HepG2 (cell line): ENCODE data around the gene PRSS48. TPM values are rescaled to one million over a fixed set of nuclear protein-coding genes. Genes with fewer than 3 reads are reported as not detected.
A peak's percentile ranks its signal among the peaks of the same experiment; 100 is the strongest.

Source experiments
- BRD4 ChIP-seq: sonication (generic); formaldehyde crosslinking; IDR thresholded peaks from 2 replicates; pipeline ENCODE4 v1.4.0; 2020; ENCODE audit warnings: missing genetic modification reagents
- CEBPG ChIP-seq: IDR thresholded peaks from 2 replicates; pipeline ENCODE4 v1.6.1; 2016
- FOXA3 ChIP-seq: IDR thresholded peaks from 2 replicates; pipeline ENCODE4 v1.6.1; 2016; ENCODE audit warnings: missing genetic modification reagents, missing compliant biosample characterization
- HNRNPH1 ChIP-seq: fragments of 200-400 bp; formaldehyde crosslinking; optimal IDR thresholded peaks from 2 replicates; pipeline ENCODE3; 2017; ENCODE audit warnings: mild to moderate bottlenecking, low read depth, low read length
- HOXA5 ChIP-seq: sonication (generic); formaldehyde crosslinking; IDR thresholded peaks from 2 replicates; pipeline ENCODE4 v1.4.0; 2020; ENCODE audit warnings: missing genetic modification reagents
- MIXL1 ChIP-seq: IDR thresholded peaks from 2 replicates; pipeline ENCODE4 v1.6.1; 2016
- SIN3B ChIP-seq: fragments of 150-350 bp; IDR thresholded peaks from 2 replicates; pipeline ENCODE4 v1.6.1; 2014; ENCODE audit warnings: low read length
- ZNF577 ChIP-seq: sonication (generic); formaldehyde crosslinking; IDR thresholded peaks from 2 replicates; pipeline ENCODE4 v1.4.0; 2020; ENCODE audit warnings: mild to moderate bottlenecking, low read depth, missing genetic modification reagents, borderline replicate concordance
- ZNF652 ChIP-seq: IDR thresholded peaks from 2 replicates; pipeline ENCODE4 v1.6.1; 2016; ENCODE audit warnings: low read depth, borderline replicate concordance
- ZNF660 ChIP-seq: sonication (generic); formaldehyde crosslinking; IDR thresholded peaks from 2 replicates; pipeline ENCODE4 v1.5.1; 2020; ENCODE audit warnings: mild to moderate bottlenecking, low read depth, missing genetic modification reagents, borderline replicate concordance
- polyA plus RNA-seq, 8 experiments: library from polyadenylated mRNA; depleted of rRNA in 3 of 8; stranded (reverse) in 7 of 8; unstranded in 1 of 8; fragments of >200 nt; fragmentation: Illumina TruSeq in 4 of 8; extraction: Trizol in 4 of 8; gene quantifications; 2 replicates each; pipeline versions ENCODE4 v1.2.1 to v1.2.3, GENCODE V29; 2011 to 2016; ENCODE audit warnings: low read depth in 4 of 8, missing spikeins in 1 of 8, mixed read lengths in 1 of 8; ENCODE audit not compliant: insufficient read depth in 1 of 8
- total RNA-seq, 5 experiments: library from RNA; depleted of rRNA; stranded (reverse); fragments of >200 nt; fragmentation: Illumina TruSeq; extraction: Trizol; gene quantifications; 2 replicates each; pipeline ENCODE4 v1.2.3, GENCODE V29; 2016; ENCODE audit warnings: low read depth in 1 of 5
- TF ChIP-seq, protein P1 (sequence below): sonication (generic); formaldehyde crosslinking; IDR thresholded peaks from 2 replicates; pipeline ENCODE4 v1.4.0; 2020; ENCODE audit warnings: mild to moderate bottlenecking, missing genetic modification reagents, borderline replicate concordance
- TF ChIP-seq, protein P2 (sequence below): sonication (generic); formaldehyde crosslinking; IDR thresholded peaks from 2 replicates; pipeline ENCODE4 v1.5.1; 2020; ENCODE audit warnings: missing genetic modification reagents, mild to moderate bottlenecking, borderline replicate concordance
- TF ChIP-seq, protein P3 (sequence below): sonication (generic); formaldehyde crosslinking; IDR thresholded peaks from 2 replicates; pipeline ENCODE4 v1.5.1; 2020; ENCODE audit warnings: mild to moderate bottlenecking, missing genetic modification reagents, moderate library complexity
- TF ChIP-seq, protein P4 (sequence below): sonication (generic); formaldehyde crosslinking; conservative IDR thresholded peaks from 2 replicates; pipeline ENCODE4 v1.4.0; 2020; ENCODE audit warnings: mild to moderate bottlenecking, missing genetic modification reagents, moderate library complexity

The PRSS48 gene
- total and polyA plus RNA-seq, 2 of the 13 experiments (the other 11 are each of a cell fraction or from before 2014, with no cell fraction given): not detected

DNA sequence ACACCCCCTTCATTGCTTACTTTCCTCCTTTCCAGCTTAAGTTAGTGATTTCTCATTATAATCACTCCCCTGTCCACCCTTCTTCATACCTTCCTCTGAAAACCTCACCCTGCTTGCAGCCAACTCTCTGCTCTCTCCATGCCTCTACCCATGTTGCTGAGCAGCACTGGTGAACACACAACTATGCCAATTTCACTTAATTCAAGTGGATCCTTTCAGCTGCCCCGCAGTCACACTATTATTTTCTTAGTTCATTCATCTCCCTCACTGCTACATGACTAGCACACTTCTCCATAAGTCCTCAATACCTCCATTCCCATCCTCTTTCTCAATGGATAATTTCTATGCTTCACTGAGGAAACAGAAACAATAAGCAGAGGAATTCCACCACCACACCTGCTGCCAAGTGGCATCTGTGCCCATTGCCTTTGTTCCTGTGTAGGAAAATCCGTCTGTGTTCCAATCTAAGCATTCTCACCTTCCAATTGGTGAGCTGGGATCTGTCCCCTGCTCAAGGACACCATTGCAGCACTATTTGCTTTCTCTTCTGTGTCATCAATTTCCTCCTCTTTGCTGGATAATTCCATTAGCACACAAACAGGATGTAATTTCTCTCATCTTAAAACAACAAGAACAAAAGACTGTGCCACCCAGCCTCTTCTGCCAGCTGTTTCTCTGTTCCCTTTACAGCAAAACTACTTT lies 25.2 kb upstream of the PRSS48 start (continued):
- TF ChIP-seq, protein P1, sequence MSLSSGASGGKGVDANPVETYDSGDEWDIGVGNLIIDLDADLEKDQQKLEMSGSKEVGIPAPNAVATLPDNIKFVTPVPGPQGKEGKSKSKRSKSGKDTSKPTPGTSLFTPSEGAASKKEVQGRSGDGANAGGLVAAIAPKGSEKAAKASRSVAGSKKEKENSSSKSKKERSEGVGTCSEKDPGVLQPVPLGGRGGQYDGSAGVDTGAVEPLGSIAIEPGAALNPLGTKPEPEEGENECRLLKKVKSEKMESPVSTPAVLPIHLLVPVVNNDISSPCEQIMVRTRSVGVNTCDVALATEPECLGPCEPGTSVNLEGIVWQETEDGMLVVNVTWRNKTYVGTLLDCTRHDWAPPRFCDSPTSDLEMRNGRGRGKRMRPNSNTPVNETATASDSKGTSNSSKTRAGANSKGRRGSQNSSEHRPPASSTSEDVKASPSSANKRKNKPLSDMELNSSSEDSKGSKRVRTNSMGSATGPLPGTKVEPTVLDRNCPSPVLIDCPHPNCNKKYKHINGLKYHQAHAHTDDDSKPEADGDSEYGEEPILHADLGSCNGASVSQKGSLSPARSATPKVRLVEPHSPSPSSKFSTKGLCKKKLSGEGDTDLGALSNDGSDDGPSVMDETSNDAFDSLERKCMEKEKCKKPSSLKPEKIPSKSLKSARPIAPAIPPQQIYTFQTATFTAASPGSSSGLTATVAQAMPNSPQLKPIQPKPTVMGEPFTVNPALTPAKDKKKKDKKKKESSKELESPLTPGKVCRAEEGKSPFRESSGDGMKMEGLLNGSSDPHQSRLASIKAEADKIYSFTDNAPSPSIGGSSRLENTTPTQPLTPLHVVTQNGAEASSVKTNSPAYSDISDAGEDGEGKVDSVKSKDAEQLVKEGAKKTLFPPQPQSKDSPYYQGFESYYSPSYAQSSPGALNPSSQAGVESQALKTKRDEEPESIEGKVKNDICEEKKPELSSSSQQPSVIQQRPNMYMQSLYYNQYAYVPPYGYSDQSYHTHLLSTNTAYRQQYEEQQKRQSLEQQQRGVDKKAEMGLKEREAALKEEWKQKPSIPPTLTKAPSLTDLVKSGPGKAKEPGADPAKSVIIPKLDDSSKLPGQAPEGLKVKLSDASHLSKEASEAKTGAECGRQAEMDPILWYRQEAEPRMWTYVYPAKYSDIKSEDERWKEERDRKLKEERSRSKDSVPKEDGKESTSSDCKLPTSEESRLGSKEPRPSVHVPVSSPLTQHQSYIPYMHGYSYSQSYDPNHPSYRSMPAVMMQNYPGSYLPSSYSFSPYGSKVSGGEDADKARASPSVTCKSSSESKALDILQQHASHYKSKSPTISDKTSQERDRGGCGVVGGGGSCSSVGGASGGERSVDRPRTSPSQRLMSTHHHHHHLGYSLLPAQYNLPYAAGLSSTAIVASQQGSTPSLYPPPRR (CRISPR knock-in tag): no peak; the same call in 1 of the 2 replicates
- TF ChIP-seq, protein P2, sequence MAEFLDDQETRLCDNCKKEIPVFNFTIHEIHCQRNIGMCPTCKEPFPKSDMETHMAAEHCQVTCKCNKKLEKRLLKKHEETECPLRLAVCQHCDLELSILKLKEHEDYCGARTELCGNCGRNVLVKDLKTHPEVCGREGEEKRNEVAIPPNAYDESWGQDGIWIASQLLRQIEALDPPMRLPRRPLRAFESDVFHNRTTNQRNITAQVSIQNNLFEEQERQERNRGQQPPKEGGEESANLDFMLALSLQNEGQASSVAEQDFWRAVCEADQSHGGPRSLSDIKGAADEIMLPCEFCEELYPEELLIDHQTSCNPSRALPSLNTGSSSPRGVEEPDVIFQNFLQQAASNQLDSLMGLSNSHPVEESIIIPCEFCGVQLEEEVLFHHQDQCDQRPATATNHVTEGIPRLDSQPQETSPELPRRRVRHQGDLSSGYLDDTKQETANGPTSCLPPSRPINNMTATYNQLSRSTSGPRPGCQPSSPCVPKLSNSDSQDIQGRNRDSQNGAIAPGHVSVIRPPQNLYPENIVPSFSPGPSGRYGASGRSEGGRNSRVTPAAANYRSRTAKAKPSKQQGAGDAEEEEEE: 0 out of 2 replicates have a peak, but pooled peaks have one; percentile 28
- TF ChIP-seq BRD4 (CRISPR knock-in tag): no peak
- TF ChIP-seq, protein P3, sequence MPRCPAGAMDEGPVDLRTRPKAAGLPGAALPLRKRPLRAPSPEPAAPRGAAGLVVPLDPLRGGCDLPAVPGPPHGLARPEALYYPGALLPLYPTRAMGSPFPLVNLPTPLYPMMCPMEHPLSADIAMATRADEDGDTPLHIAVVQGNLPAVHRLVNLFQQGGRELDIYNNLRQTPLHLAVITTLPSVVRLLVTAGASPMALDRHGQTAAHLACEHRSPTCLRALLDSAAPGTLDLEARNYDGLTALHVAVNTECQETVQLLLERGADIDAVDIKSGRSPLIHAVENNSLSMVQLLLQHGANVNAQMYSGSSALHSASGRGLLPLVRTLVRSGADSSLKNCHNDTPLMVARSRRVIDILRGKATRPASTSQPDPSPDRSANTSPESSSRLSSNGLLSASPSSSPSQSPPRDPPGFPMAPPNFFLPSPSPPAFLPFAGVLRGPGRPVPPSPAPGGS (CRISPR knock-in tag): 0 out of 2 replicates have a peak, but pooled peaks have one; percentile 39
- peak; percentile 56; the same call in 1 of the 2 replicates for TF ChIP-seq HOXA5 (CRISPR knock-in tag)
- TF ChIP-seq ZNF652: peak; percentile 14; the same call in 1 of the 2 replicates
- TF ChIP-seq FOXA3 (CRISPR knock-in tag): peak; percentile 82
- peak; percentile 73 for TF ChIP-seq CEBPG (CRISPR knock-in tag)
- no peak for TF ChIP-seq HNRNPH1
- no peak for TF ChIP-seq ZNF577 (CRISPR knock-in tag)
- TF ChIP-seq MIXL1 (CRISPR knock-in tag): peak; percentile 97
- TF ChIP-seq ZNF660: no peak
- TF ChIP-seq, protein P4, sequence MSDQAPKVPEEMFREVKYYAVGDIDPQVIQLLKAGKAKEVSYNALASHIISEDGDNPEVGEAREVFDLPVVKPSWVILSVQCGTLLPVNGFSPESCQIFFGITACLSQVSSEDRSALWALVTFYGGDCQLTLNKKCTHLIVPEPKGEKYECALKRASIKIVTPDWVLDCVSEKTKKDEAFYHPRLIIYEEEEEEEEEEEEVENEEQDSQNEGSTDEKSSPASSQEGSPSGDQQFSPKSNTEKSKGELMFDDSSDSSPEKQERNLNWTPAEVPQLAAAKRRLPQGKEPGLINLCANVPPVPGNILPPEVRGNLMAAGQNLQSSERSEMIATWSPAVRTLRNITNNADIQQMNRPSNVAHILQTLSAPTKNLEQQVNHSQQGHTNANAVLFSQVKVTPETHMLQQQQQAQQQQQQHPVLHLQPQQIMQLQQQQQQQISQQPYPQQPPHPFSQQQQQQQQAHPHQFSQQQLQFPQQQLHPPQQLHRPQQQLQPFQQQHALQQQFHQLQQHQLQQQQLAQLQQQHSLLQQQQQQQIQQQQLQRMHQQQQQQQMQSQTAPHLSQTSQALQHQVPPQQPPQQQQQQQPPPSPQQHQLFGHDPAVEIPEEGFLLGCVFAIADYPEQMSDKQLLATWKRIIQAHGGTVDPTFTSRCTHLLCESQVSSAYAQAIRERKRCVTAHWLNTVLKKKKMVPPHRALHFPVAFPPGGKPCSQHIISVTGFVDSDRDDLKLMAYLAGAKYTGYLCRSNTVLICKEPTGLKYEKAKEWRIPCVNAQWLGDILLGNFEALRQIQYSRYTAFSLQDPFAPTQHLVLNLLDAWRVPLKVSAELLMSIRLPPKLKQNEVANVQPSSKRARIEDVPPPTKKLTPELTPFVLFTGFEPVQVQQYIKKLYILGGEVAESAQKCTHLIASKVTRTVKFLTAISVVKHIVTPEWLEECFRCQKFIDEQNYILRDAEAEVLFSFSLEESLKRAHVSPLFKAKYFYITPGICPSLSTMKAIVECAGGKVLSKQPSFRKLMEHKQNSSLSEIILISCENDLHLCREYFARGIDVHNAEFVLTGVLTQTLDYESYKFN (CRISPR knock-in tag): peak; percentile 86
- TF ChIP-seq SIN3B: no peak
